HG02885 (cell line): Measurements from ENCODE around the gene SLC39A13.

Experiments used
- ATAC-seq: cut with Tn5 transposase; IDR thresholded peaks from one replicate; pipeline ENCODE4 v1.9.1; 2021; ENCODE audit warnings: mild to moderate bottlenecking; ENCODE audit not compliant: unreplicated experiment, poor library complexity

Gene SLC39A13

GRCh38 chr11:47399860-47400767 is 8.3 kb upstream of the SLC39A13 start:
- ATAC-seq, result peak; percentile 64

- peak; percentile 62 for ATAC-seq
Measured at GRCh38 chr11:47400768-47401279, 7.6 kb upstream of the SLC39A13 start.

GRCh38 chr11:47403135-47403534 is 5.3 kb upstream of the SLC39A13 start:
- ATAC-seq, result no peak

- no peak for ATAC-seq
Measured at GRCh38 chr11:47403571-47403970, 4.8 kb upstream of the SLC39A13 start.

- no peak for ATAC-seq
Measured at GRCh38 chr11:47406896-47407745, 1.3 kb upstream of the SLC39A13 start.

GRCh38 chr11:47408598-47409439 is 429 bp downstream of the SLC39A13 start:
- ATAC-seq, result no peak

GRCh38 chr11:47409440-47410369 is 1.3 kb downstream of the SLC39A13 start:
- no peak for ATAC-seq

- no peak for ATAC-seq
Measured at GRCh38 chr11:47410370-47411264, 2.2 kb downstream of the SLC39A13 start.

GRCh38 chr11:47411884-47412746 is 3.7 kb downstream of the SLC39A13 start:
- ATAC-seq, result no peak

GRCh38 chr11:47413351-47413750 is 5.0 kb downstream of the SLC39A13 start:
- ATAC-seq, result no peak

GRCh38 chr11:47413908-47414684 is 5.7 kb downstream of the SLC39A13 start:
- ATAC-seq, result no peak

- no peak for ATAC-seq
Measured at GRCh38 chr11:47414685-47415070, 6.3 kb downstream of the SLC39A13 start.

GRCh38 chr11:47415091-47415854 is 6.9 kb downstream of the SLC39A13 start:
- no peak for ATAC-seq

- no peak for ATAC-seq
Measured at GRCh38 chr11:47415949-47416472, 7.6 kb downstream of the SLC39A13 start.

- ATAC-seq, result no peak
Measured at GRCh38 chr11:47417712-47418111, 9.3 kb downstream of the SLC39A13 start.
